ENCODE measurements around the gene WHRN. TPM values are rescaled to one million over a fixed set of nuclear protein-coding genes. Genes with fewer than 3 reads are reported as not detected.

WHRN gene
- total and polyA plus RNA-seq, 2 experiments from 2014 or later = 8.3 to 8.9 TPM

GRCh38 chr9:114491430-114492003 is 13.8 kb downstream of the WHRN start:
- no peaks in the 10 kb centered on the region for H3K9me2 ChIP-seq (ENCODE audit: insufficient read depth)
- H3F3A ChIP-seq (replicated peaks; ENCODE audit: low read depth) = no peaks in the 10 kb centered on the region
- ATAC-seq (peak; percentile 49), DNase-seq (ENCODE audit: low spot score) (peak; percentile 39)
- no peak for TF ChIP-seq ETS1 (IDR thresholded peaks at IDR 0.05)
- no peak for TF ChIP-seq POLR2AphosphoS5 (IDR thresholded peaks at IDR 0.05; ENCODE audit: low read depth)
- TF ChIP-seq EZH2 (IDR thresholded peaks at IDR 0.05; ENCODE audit: low read depth, unreplicated experiment) = no peak
- no peak for TF ChIP-seq CTCF (conservative IDR thresholded peaks at IDR 0.05; ENCODE audit: low read depth in 2 of 2)
- no peak for TF ChIP-seq REST (IDR thresholded peaks at IDR 0.05; ENCODE audit: unreplicated experiment)
- no peak for TF ChIP-seq STAT1 (IDR thresholded peaks at IDR 0.05; ENCODE audit: unreplicated experiment)
- TF ChIP-seq ZNF331 (CRISPR knock-in tag; IDR thresholded peaks at IDR 0.05; ENCODE audit: low read depth) = no peak
- TF ChIP-seq EZH2phosphoT487 (IDR thresholded peaks at IDR 0.05; ENCODE audit: unreplicated experiment) = no peak
- no peak for TF ChIP-seq ZNF114 (CRISPR knock-in tag; IDR thresholded peaks at IDR 0.05)
- no peak for TF ChIP-seq CREB1 (CRISPR knock-in tag; IDR thresholded peaks at IDR 0.05; ENCODE audit: low read depth)
- TF ChIP-seq ZNF462 (CRISPR knock-in tag; IDR thresholded peaks at IDR 0.05) = no peak
- no peak for TF ChIP-seq NANOG (IDR thresholded peaks at IDR 0.05; ENCODE audit: borderline replicate concordance)
- TF ChIP-seq JUNB (IDR thresholded peaks at IDR 0.05; ENCODE audit: unreplicated experiment) = no peak
- Mint-ChIP-seq H3K4me3 (no peak overlapping the region), H3K4me1 (peaks cover 9% of the 10 kb centered on the region; the same call in 2 of the 3 replicates), H3K27me3 (ENCODE audit: insufficient read depth, low read depth, poor library complexity) (peaks cover 3% of the 10 kb centered on the region), H3K9me3 (no peaks in the 10 kb centered on the region), H3K36me3 (ENCODE audit: low read depth) (no peaks in the 10 kb centered on the region), H3K27ac (no peak overlapping the region)
- no peaks in the 10 kb centered on the region for H3K36me3 ChIP-seq (ENCODE audit: insufficient read depth)
- no peak overlapping the region for H3K27ac ChIP-seq (ENCODE audit: low read depth)
- no peak overlapping the region for H2AFZ ChIP-seq
- H3K4me3 ChIP-seq = no peak overlapping the region
- H3K79me2 ChIP-seq (replicated peaks; ENCODE audit: insufficient read depth) = no peaks in the 10 kb centered on the region
- peaks cover 3% of the 10 kb centered on the region; the same call in 1 of the 2 replicates for H3K4me1 ChIP-seq (ENCODE audit: insufficient read depth)
- H3K4me2 ChIP-seq = no peak overlapping the region
- H4K20me1 ChIP-seq (replicated peaks; ENCODE audit: insufficient read depth) = no peaks in the 10 kb centered on the region; the same call in 1 of the 2 replicates
- no peaks in the 10 kb centered on the region for H3K27me3 ChIP-seq (ENCODE audit: insufficient read depth)

All from GM23338 (cell line).